Measurements from ENCODE around the gene MEGF11.
A peak's percentile ranks its signal among the peaks of the same experiment; 100 is the strongest.
"Not testable (repeated sequence)": the region's sequence is repeated elsewhere in the genome, so short reads cannot be mapped to it uniquely, and the experiment has no call there.

Gene MEGF11

GRCh38 chr15:65996901-65997300 is 256.6 kb downstream of the MEGF11 start:
- DNase-seq (ENCODE audit: low spot score), result peak; percentile 34

- no peak for DNase-seq (ENCODE audit: low spot score)
These were observed 258.7 kb downstream of the MEGF11 start for GRCh38 chr15:65994832-65995231.

GRCh38 chr15:65993762-65994161 is 259.8 kb downstream of the MEGF11 start:
- DNase-seq (ENCODE audit: low spot score), result no peak

GRCh38 chr15:65993236-65993635 is 260.3 kb downstream of the MEGF11 start:
- no peak for DNase-seq (ENCODE audit: low spot score)

GRCh38 chr15:65991721-65992483 is 261.6 kb downstream of the MEGF11 start:
- no peak for DNase-seq (ENCODE audit: low spot score)

- DNase-seq (ENCODE audit: low spot score), result no peak
These were observed 263.1 kb downstream of the MEGF11 start for GRCh38 chr15:65990298-65990981.

- no peak for DNase-seq (ENCODE audit: low spot score)
These were observed 266.4 kb downstream of the MEGF11 start for GRCh38 chr15:65987100-65987499.

- no peak for DNase-seq (ENCODE audit: low spot score)
These were observed 267.1 kb downstream of the MEGF11 start for GRCh38 chr15:65986416-65986815.

GRCh38 chr15:65985387-65985786 is 268.2 kb downstream of the MEGF11 start:
- no peak for DNase-seq (ENCODE audit: low spot score)

- no peak for DNase-seq (ENCODE audit: low spot score)
These were observed 270.8 kb downstream of the MEGF11 start for GRCh38 chr15:65982627-65983322.

- DNase-seq (ENCODE audit: low spot score), result peak; percentile 82
These were observed 271.5 kb downstream of the MEGF11 start for GRCh38 chr15:65981837-65982626.

GRCh38 chr15:65980824-65981456 is 272.6 kb downstream of the MEGF11 start:
- peak; percentile 70 for DNase-seq (ENCODE audit: low spot score)

GRCh38 chr15:65979837-65980236 is 273.7 kb downstream of the MEGF11 start:
- no peak for DNase-seq (ENCODE audit: low spot score)

- DNase-seq (ENCODE audit: low spot score), result no peak
These were observed 274.2 kb downstream of the MEGF11 start for GRCh38 chr15:65979316-65979715.

GRCh38 chr15:65978110-65978509 is 275.4 kb downstream of the MEGF11 start:
- DNase-seq (ENCODE audit: low spot score), result no peak

- not testable (repeated sequence) for DNase-seq (ENCODE audit: low spot score)
These were observed 277.4 kb downstream of the MEGF11 start for GRCh38 chr15:65976196-65976595.

GRCh38 chr15:65971741-65971995 is 281.9 kb downstream of the MEGF11 start:
- no peak for DNase-seq (ENCODE audit: low spot score)

- DNase-seq (ENCODE audit: low spot score), result no peak
These were observed 282.4 kb downstream of the MEGF11 start for GRCh38 chr15:65970937-65971740.

- no peak for DNase-seq (ENCODE audit: low spot score)
These were observed 283.4 kb downstream of the MEGF11 start for GRCh38 chr15:65969865-65970816.

- DNase-seq (ENCODE audit: low spot score), result no peak
These were observed 285.0 kb downstream of the MEGF11 start for GRCh38 chr15:65968511-65968910.

Data from ecto neural progenitor cell (in vitro differentiated cells).